Body of pancreas (tissue), 4 donors: ENCODE data around the gene RALB. TPM values are rescaled to one million over a fixed set of nuclear protein-coding genes. Genes with fewer than 3 reads are reported as not detected.

ENCODE experiments used
- ATAC-seq: fragments of 150-250 bp; one replicate; pipeline ENCODE4 v1.9.1; 2016
- DNase-seq, 4 donors: peaks; one replicate each; pipeline ENCODE4 v3.0.0-alpha.2; 2019
- H3K27ac ChIP-seq, 4 donors: fragments of 200-600 bp; sonication (generic); 1 replicate in 3 of 4; 2 replicates in 1 of 4; pipeline versions ENCODE4 v1.5.1 to v1.6.1; 2016 to 2019; ENCODE audit warnings: mild to moderate bottlenecking in 1 of 4, mixed read lengths in 1 of 4, moderate library complexity in 1 of 4
- H3K27me3 ChIP-seq, 2 donors: fragments of 200-600 bp; sonication (generic); one replicate each; pipeline ENCODE4 v1.6.0; 2016; ENCODE audit warnings: mild to moderate bottlenecking in 1 of 2
- H3K36me3 ChIP-seq, 2 donors: fragments of 200-600 bp; sonication (generic); replicated peaks in 1 of 2; 2 replicates each; pipeline ENCODE4 v1.5.1; 2016; ENCODE audit warnings: low read depth in 2 of 2; ENCODE audit not compliant: insufficient read depth in 1 of 2
- H3K4me1 ChIP-seq: fragments of 200-600 bp; sonication (generic); one replicate; pipeline ENCODE4 v1.6.0; 2016
- H3K4me3 ChIP-seq, 2 donors: fragments of 200-600 bp; sonication (generic); 1 replicate in 1 of 2; 2 replicates in 1 of 2; pipeline ENCODE4 v1.5.1; 2016 to 2019
- H3K9me3 ChIP-seq, 3 donors: fragments of 200-600 bp; sonication (generic); 1 replicate in 2 of 3; 2 replicates in 1 of 3; pipeline ENCODE4 v1.5.1; 2016
- CTCF ChIP-seq, 7 experiments: fragments of 450-650 bp in 4 of 7; fragments of 200-600 bp in 3 of 7; sonication (generic) in 3 of 7; IDR thresholded peaks; one replicate each; pipeline ENCODE4 v1.5.1; 2016 to 2019; ENCODE audit warnings: antibody characterized with exemption in 7 of 7
- POLR2A ChIP-seq, 3 donors: fragments of 450-650 bp; IDR thresholded peaks; one replicate each; pipeline ENCODE4 v1.6.1; 2016; ENCODE audit warnings: antibody characterized with exemption in 3 of 3, mild to moderate bottlenecking in 2 of 3
- WGBS, 2 donors: methylation state at CpG; one replicate each; pipeline ENCODE4 v1.1.5; 2017; 5-methylcytosine and 5-hydroxymethylcytosine counted together
- intact Hi-C: fragments of 100-400 bp; cut with DNase I; formaldehyde crosslinking; loops from one replicate; pipeline ENCODE4 v1.15.1; 2023
- total RNA-seq, 2 donors: library from RNA; depleted of rRNA; stranded (reverse); fragments of >200 nt; gene quantifications; one replicate each; pipeline ENCODE4 v1.1.0, GENCODE V29; 2016

RALB gene
- total RNA-seq, 2 donors from 2014 or later = 17.8 to 21.3 TPM

- no peak overlapping the region for H3K27ac ChIP-seq
- no peak for ATAC-seq
- no peaks in the 10 kb centered on the region for H3K36me3 ChIP-seq
- H3K27me3 ChIP-seq = no peaks in the 10 kb centered on the region
- intact Hi-C loops = no loop called here
- no peak for DNase-seq
- WGBS, 2 donors = 61 to 100% methylated on average over 2 to 5 of the region's 5 CpGs
- H3K4me3 ChIP-seq = no peak overlapping the region
- TF ChIP-seq CTCF (IDR thresholded peaks at IDR 0.05) = no peak
- TF ChIP-seq POLR2A (IDR thresholded peaks at IDR 0.05) = no peak
- no peaks in the 10 kb centered on the region for H3K4me1 ChIP-seq
- H3K9me3 ChIP-seq = no peaks in the 10 kb centered on the region
Measured at GRCh38 chr2:120236791-120237190, 15.9 kb upstream of the RALB start.

GRCh38 chr2:120237491-120237902, 15.2 kb upstream of the RALB start:
- no peak overlapping the region for H3K27ac ChIP-seq
- 75 to 83% methylated on average over 9 to 10 of the region's 10 CpGs for WGBS, 2 donors
- ATAC-seq (no peak), DNase-seq (no peak)
- H3K4me3 ChIP-seq = no peak overlapping the region
- no peaks in the 10 kb centered on the region for H3K36me3 ChIP-seq
- intact Hi-C loops = no loop called here
- H3K4me1 ChIP-seq = no peaks in the 10 kb centered on the region
- TF ChIP-seq CTCF (IDR thresholded peaks at IDR 0.05) = no peak
- no peak for TF ChIP-seq POLR2A (IDR thresholded peaks at IDR 0.05)
- H3K27me3 ChIP-seq = no peaks in the 10 kb centered on the region
- no peaks in the 10 kb centered on the region for H3K9me3 ChIP-seq

- Histone ChIP-seq H3K27ac (peak overlapping the region in 3 of 4 donors; percentile 23 to 59 (median 54)), H3K27me3 (no peaks in the 10 kb centered on the region), H3K4me3 (no peak overlapping the region), H3K9me3 (no peaks in the 10 kb centered on the region), H3K4me1 (no peaks in the 10 kb centered on the region), H3K36me3 (no peaks in the 10 kb centered on the region)
- intact Hi-C loops = no loop called here
- no peak for DNase-seq
- no peak for ATAC-seq
- TF ChIP-seq POLR2A (IDR thresholded peaks at IDR 0.05) (no peak), CTCF (IDR thresholded peaks at IDR 0.05) (no peak)
- WGBS, 2 donors = 81 to 84% methylated on average over 10 to 22 of the region's 22 CpGs
Measured at GRCh38 chr2:120238728-120239487, 13.7 kb upstream of the RALB start.

- DNase-seq (peak; percentile 55 to 72 (median 70)), ATAC-seq (peak; percentile 87)
- no peaks in the 10 kb centered on the region for H3K27me3 ChIP-seq
- no peaks in the 10 kb centered on the region for H3K9me3 ChIP-seq
- TF ChIP-seq POLR2A (IDR thresholded peaks at IDR 0.05) (peak in 1 of 3 donors; percentile 7), CTCF (IDR thresholded peaks at IDR 0.05) (no peak)
- no peaks in the 10 kb centered on the region for H3K36me3 ChIP-seq
- WGBS, 2 donors = 28 to 42% methylated on average over 12 to 21 of the region's 22 CpGs
- peaks cover 4% of the 10 kb centered on the region for H3K4me1 ChIP-seq
- no peak overlapping the region for H3K4me3 ChIP-seq
- intact Hi-C loops = no loop called here
- H3K27ac ChIP-seq = peak overlapping the region in 3 of 4 donors; percentile 23 to 59 (median 54)
Measured at GRCh38 chr2:120239488-120240287, 13.0 kb upstream of the RALB start.
